GDM1 (cell line): ENCODE data around the gene COG7.
"Not testable (repeated sequence)": the region's sequence is repeated elsewhere in the genome, so short reads cannot be mapped to it uniquely, and the experiment has no call there.

Source experiments
- DNase-seq: peaks from one replicate; lab custom pipeline; 2025; lab: John Stamatoyannopoulos, UW

The COG7 gene

DNA sequence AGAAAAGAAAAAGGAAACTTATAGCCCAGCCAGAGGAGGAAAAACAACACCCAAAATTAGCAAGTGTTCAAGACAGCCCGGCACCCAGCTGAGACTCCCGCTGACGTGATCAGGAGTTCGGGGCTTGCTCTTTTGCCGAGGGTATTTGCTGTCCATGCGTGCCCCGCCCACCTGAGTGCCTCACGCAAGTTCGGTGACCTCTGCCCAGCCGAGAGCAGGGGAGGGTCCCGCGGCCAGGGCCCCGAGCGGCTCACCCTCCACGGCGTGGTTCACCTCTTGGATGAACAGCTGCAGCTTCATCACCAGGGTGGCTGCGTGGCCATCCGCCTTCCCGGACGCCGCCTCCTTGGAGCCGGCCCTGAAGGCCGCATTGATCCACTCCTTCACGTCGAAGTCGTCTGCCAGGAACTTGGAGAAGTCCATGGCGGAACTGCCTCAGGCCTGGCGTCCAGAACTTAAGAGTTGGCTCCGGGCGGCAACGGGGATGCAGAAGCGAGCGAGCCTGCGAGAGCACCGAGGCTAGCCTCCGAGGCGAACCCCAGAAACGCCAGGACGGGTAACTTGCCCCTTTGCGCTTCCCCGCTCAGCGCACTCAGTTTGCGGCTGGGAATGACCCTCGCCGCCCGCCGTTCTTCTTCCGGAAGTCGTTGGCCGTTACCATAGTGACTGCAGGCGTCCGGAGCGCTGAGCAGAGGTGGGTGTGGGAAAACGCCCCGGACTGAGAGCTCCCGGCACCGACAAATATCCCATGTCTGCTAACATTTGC lies at the start of gene COG7:
TSS of gene COG7 (minus strand) at position 618 of the 766 bp plus-strand sequence. CDS start at position 423, 195 bp downstream.
- peak; percentile 70 for DNase-seq

DNA sequence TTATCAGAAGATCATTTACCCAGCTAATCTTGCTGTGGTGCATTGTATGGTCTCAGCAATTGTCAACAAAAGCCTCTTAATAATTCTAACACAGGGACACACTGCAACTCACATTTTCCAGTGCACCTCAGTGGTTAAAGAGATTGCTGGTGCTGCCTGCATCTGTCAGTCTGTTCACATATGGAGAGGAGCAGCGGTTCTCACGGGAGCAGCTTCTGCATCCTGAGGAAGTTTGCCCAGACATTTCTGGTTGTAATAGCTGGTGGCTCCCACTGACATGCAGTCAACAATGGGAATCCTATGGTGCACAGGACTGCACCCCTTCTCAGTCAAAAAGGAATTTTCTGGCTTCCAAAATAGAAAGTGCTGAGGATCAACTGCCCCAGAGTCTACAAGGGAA lies 49.5 kb upstream of the COG7 start:
- DNase-seq, result no peak

DNA sequence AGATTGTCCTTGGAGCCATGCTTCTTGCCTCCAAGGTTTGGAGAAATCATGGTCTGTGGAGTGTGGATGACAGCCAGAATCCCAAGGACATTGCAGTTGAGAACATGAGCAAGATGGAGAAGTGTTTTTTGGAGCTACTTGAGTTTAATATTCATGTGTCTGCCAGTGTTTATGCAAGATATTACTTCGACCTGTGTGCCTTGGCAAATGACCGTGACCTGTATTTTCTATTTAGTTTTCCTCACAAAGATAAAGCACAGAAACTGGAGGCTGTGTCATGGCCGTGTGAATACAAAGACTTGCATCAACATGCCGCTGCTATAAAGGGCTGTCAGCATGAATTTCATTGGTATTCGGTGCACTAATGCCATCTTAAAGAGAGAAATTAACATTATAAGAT lies 48.3 kb upstream of the COG7 start:
- no peak for DNase-seq

DNA sequence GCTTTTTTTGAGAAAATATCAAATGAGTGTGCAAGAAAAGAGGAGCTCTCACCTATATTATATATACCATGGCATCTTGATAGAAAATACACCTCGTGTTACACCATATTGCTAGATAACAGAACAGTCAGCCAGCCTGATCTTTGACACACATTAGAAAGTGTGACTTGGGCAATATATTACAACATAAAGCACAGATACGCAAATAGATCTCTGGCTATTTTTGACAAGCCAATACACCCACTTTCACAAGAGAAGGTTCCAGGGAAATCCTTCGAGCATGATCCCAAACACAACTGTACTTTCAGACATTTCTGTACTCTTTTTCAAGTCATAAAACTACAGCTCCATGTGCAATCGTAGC lies 47.9 kb upstream of the COG7 start:
- no peak for DNase-seq

DNA sequence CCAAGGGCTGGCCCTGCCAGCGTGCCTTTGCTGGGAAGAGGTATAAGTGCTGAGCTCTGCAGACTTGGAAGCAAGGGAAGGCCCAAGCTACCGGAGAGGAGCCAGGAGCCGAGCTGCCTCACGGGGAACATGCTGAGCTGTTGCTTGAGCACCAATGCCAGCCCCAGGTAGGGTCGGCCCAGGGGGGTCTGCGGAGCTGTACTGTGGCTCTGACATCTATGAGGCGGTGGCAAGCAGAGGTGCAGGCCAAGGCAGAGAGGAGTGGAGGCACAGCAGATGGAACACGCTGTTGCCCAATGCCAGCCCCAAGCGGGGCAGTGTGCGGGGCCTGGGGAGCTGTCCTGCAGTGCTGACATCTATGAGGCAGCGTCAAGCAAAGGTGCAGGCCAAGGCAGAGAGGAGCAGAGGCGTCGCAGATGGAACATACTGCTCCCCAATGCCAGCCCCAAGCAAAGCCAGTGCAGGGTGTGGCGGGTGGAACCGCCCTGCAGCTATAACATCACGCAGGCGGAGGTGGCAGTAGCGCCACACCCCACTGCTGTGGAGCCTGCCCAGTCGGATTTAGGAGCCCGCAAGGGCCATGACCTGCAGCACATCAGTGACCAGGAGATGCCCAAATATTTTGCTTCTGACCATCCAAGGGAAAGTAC lies 47.3 kb upstream of the COG7 start:
- no peak for DNase-seq

DNA sequence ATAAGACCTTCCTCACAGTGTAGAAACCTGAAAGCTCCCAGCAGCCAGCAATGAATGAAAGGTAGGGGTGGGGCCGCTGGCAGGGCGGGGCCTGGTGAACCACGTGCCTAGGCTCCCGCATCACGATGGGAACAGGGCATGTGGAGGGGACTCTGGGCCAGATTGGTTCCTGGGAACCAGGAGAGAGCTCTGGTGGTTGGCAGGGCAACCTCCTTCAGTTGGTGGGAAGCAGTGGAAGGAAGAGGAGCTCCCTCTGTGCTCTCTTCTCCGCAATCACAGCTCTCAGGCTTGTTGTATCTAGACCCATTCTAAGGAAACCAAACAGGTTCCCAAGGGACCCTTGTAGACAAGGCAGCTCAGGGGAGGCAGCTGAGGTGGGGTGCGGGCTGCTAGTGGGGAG lies 46.8 kb upstream of the COG7 start:
- no peak for DNase-seq

DNA sequence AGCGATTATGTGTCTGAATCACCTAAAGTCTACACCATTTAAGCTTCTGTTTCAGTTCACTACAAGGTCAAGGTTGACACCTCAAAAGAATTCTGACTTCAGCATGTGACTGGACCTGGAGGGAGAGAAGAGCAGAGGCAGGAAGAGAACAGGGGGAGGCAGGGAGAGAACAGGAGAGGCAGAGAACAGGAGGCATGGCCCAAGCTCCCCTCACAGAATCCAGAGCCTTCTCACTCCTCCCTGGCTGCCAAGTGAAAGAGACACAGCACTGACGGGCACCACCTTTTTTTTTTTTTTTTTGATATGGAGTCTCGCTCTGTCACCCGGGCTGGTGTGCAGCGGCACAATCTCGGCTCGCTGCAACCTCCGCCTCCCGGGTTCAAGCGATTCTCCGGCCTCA lies 45.9 kb upstream of the COG7 start:
- DNase-seq, result no peak

DNA sequence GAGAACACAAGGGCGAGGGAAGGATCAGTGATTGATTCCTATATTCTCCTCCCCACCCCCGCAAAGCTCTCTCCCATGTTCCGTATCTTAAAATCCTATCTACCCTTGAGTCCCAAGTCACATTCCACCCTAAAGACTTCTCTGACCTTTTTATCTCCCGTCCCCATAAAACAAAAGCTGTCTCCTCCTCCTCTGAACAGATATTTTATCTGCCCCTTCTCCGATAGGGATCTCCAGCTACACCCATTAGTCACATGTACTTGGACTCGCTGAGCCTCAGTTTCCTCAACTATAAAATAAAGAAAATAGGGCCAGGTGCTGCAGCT lies 44.5 kb upstream of the COG7 start:
- no peak for DNase-seq

DNA sequence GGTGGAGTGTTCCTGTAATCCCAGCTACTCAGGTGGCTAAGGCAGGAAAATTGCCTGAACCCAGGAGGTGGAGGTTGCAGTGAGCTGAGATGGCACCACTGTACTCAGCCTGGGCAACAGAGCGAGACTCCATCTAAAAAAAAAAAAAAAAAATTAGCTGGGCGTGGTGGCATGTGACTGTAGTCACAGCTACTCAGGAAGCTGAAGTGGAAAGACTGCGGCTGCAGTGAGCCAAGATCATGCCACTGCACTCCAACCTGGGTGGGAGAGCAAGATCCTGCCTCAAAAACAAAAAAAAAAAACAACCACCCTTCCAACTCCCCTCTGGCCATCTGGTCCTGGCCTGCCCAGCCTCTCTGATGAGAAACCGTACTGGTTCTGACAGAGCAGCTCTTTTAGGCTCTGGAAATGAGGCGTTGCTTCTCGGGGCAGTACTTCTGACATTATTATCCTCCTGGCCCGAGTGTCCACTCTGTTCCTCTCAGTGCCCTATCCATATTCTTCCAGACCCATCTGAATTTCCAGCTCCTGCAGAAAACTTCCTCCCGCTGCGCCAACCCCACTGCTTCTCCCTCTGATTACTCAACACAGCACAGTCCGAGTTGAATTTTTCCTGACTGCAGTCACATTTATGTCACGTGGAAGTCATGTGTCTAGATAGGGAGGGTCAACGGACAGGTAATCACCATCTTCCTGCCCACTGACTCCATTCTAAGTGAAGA lies 44.0 kb upstream of the COG7 start:
- no peak for DNase-seq

DNA sequence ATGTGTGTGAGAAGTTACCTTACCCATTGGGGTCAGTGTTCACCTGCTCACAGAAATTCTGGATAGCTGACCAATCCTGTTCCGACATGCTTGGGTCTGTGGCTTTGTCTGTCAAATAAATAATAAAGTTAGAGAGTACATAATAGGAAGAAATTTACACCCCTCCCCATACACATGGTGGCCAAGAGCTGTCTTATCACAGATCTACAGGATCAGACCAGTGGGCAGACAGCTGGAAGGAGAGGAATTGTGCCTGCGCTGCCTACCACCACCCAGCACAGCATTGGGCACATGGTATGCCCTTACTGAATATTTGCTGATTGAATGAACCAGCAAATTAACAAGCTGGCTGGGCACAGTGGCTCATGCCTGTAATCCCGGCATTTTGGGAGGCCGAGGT lies 42.7 kb upstream of the COG7 start:
- DNase-seq, result no peak

DNA sequence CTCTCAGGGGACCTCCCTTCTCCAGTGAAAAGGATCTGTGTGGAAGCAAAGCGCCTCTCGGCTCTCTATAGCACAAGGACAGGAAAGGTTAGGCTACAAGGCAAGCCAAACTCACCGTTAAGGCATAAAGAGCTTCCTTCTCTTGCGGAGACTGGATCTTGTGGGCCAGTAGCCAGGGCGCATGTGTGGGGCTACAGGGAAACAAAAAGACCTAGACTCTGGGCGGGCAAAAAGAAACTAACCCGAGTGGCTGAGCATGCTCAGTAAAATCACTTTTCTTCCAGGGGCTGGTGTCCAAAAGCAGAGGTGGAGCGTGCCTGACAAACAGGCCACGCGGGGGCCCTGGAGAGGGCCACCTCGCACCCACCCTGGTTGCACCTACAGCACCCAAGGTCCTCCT lies 41.2 kb upstream of the COG7 start:
- DNase-seq, result no peak

DNA sequence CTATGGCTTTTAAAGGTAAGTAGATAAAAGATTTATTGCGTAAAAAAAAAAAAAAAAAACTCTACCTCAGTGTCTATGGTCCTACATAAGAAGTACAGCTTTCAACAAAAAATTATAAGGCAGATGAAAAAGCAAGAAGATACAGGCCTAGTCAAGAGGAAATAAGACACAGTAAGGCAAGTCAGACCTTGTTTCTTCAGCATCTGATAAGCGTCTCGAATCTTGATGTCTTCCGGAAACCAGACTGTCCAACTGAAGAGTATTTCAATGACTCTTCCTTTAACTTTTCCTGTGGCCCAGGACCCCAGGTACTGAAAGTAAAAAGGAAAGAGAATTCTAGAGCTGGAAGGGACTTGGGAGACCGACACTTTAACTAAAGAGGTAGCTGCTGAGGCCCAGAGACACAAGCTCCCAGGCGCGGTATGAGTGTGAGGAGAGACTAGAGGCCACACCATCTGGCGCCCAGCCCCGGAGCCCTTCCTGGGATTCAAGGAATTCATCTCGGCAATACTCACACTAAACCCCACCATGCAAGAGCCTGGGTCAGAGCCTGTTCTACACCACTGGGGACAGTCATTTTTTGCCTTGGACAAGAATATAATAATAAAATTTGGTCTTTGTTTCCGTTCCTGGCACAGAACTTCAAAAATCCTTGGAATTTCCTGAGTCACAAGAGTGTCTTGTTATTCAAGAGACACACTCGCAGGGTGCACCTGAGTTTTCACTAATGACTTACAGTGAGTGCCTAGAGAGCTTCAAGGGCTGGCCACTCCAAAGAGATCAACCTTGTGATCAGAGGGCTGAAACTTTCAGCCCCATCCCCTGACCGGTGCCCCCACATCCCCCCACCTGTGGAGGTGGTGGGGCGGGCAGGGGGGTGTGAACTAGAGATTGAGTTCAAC lies 38.8 kb upstream of the COG7 start:
- DNase-seq, result no peak

DNA sequence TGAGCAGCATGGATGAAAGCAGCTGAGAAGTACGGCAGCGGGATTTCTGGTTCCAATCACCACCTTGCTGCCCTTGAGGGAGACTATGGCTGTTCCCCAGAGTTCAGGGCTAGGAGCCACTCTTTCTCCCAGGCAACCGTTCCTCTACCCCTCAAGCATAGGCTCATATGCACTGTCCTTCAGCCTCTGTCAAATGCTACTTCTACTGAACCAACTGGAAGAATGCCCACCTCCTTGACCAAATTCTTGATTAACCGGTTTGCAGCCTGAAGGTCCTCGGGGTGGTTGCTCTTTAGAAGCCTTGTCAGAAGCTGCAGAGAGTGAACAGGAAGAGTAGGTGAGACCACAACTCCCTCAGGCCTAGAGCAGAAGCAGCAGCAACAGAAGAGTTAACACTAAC lies 33.5 kb upstream of the COG7 start:
- DNase-seq, result no peak

DNA sequence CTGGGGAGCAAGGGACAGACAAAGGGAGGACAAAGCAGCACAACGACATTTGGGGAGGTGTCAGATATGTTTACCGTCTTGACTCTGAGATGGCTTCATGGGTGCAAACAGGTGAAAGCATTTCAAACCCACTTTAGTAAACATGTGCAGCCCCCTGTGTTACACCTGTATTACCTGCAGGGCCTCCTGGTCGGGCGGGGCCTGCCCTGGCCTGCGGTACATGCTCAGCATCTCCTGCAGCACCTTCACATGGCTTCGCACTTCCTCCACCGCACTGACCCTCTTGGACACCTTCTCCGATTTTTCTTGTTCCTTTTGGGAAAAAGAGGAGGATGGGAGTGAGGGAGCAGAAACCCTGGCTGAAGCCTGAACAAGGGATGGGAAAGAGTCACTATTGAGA lies 32.9 kb upstream of the COG7 start:
- no peak for DNase-seq

DNA sequence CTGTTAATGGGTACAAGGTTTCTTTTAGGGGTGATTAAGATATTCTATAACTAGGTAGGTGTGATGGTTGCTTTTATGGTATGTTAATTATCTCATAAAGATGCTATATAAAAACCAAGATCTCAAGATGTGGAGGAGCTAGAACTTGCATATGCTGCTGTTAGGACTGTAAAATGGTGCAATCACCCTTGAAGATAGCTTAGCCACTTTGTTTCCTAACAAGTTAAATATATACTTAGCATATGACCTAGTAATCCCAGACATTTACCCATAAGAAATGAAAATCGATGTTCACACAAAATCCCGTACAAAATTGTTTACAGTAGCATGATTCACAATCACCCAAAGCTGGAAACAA lies 32.2 kb upstream of the COG7 start:
- DNase-seq, result no peak

DNA sequence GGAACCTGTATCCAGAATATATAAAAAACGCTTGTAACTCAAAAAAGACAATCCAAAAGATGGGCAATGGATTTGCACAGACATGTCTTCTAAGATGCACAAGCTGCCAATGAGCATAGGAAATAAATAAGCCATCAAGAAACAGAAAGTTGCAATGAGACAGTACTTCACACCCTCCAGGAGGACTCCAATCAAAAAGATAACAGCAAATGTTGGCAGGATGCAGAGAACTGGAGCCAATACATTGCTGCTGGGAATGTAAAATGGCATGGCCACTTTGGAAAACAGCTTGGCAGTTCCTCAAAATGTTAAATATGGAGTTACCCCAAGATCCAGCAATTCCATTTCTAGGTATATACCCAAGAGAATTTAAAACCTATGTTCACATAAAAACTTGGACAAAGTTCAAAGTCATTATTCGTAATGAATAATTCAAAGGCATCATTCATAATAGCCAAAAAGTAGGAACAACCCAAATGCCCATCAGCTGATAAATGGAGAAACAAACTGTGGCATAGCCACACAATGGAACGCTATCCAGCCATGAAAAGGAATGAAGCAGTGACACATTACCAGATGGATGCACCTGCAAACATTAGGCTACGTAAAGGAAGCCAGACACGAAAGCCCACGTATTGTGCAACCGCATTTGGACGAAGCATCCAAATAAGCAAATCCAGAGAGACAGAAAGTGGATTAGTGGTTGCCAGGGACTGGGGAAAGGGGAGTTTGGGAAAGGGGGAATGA lies 31.7 kb upstream of the COG7 start:
- no peak for DNase-seq

DNA sequence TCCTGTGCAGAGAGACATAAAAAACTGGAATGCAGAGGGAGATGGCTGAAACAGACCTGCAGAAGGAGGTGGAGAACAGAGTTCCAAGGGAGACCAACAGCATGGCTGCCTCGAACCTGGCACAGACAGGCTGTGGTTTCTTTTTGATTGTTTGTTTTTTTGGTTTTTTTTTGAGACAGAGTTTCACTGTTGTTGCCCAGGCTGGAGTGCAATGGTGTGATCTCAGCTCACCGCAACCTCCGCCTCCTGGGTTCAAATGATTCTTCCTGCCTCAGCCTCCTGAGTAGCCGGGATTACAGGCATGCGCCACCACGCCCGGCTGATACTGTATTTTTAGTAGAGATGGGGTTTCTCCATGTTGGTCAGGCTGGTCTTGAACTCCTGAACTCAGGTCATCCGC lies 30.5 kb upstream of the COG7 start:
- DNase-seq, result not testable (repeated sequence)

DNA sequence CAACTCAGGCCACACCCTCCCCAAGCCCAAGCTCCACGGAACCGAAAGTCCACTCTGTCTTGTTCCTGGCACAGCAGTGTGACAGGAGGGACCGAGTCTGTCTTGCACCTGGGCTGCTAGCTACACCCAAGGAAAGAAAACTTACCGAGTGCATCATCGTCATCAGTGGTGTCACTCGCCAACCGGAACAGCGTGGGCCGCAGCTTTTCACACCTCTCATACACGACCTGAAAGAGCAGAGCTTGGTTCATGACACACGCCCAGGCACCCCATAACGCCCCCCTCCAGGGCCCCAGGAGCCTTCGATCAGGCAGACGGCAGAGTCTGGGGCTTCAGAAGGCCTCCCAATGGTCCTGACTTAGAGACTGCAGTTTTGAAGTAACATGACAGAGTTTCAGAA lies 29.8 kb upstream of the COG7 start:
- DNase-seq, result no peak

DNA sequence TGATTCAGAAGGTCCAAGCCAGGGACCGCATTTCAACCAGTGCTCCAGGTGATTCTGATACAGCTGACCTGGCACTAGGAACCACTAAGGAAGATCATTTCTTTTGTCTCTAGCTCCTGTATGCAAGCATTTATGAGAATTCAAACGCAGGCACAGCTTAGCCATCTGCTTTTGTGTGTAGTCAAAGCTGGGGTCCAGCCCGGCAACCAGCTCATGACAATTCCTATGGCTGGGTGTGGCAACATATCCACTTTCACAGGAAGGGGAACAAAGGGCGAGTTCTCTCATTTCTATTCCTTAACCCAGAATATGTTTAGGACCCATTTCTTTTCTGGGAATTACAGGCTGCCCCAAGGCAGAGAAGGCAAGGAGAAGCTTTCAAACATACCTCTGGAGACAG lies 27.3 kb upstream of the COG7 start:
- no peak for DNase-seq

DNA sequence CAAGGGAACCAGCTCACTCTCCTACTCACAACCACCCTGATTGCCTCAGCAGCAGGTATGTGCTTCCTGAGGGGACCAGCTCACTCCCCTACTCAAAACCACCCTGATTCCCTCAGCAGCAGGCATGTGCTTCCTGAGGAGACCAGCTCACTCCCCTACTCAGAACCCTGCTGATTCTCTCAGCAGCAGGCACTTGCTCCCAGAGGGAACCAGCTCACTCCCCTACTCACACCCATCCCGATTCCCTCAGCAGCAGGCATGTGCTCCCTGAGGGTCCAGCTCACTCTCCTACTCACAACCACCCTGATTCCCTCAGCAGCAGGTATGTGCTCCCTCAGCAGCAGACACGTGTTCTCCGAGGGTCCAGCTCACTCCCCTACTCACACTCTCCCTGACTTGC lies 26.1 kb upstream of the COG7 start:
- DNase-seq, result no peak

DNA sequence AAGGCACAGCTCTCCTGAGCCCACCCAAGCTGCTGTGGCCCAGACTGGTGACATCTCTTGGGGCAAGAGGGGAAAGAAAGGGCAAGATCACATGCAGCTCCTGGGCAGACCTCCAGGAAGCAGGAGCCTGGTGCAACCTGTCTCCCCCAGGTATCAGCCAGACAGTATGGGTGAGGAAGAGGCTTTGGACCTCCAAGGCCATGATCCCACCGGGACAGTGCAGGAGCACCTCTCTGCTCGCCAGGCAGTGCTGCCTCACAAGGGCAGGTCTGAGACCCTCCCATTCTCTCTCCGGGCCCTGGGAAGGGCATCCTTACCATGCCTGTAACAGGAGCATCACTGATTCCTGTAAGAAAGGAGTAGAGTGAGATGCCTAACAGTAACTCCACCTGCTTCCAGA lies 25.6 kb upstream of the COG7 start:
- DNase-seq, result no peak

DNA sequence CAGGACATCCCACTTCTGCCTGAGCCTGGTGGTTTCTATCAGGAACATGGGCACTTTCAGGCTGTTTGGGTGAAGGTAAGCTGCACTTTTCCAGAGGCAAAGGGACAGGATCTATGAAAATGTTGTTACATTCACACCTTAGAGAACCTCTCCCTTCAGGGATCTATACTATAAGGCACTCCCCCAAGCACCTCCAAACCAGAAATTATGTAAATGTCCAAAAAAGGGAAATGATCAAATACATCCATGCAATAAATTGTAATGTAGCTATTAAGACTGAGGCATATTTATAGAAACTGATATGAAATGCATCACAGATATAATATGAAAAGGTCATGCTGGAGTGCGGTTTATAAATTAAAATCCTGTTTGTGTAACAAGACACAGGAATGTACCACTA lies 23.3 kb upstream of the COG7 start:
- DNase-seq, result no peak
